Central memory CD4-positive, alpha-beta T cell (primary cell): ENCODE results near the gene MGAT5B.
A peak's percentile ranks its signal among the peaks of the same experiment; 100 is the strongest.
"Not testable (repeated sequence)": the region's sequence is repeated elsewhere in the genome, so short reads cannot be mapped to it uniquely, and the experiment has no call there.

Experiments
- DNase-seq: peaks from one replicate; pipeline ENCODE4 v3.0.0; 2022

The MGAT5B gene

DNA sequence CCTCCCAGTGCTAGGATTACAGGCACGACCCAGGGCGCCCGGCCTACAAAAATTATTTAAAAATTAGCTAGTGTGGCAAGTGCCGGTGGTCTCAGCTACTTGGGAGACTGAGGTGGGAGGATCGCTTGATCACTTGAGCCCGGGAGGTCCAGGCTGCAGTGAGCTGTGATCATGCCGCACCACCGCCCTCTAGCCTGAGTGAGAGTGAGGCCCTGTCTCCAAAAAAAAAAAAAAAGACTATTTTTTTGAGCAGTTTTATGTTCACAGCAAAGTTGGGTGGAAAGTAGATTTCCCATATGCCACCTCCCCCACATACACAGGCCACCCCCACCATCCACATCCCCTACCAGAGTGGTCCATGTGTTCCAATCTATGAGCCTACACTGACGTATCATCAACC, 84.9 kb downstream of the MGAT5B start:
- DNase-seq, result no peak

- no peak for DNase-seq
These were observed 85.7 kb downstream of the MGAT5B start for GRCh38 chr17:76953946-76954345.

- no peak for DNase-seq
These were observed 87.0 kb downstream of the MGAT5B start for GRCh38 chr17:76955191-76955590.

DNA sequence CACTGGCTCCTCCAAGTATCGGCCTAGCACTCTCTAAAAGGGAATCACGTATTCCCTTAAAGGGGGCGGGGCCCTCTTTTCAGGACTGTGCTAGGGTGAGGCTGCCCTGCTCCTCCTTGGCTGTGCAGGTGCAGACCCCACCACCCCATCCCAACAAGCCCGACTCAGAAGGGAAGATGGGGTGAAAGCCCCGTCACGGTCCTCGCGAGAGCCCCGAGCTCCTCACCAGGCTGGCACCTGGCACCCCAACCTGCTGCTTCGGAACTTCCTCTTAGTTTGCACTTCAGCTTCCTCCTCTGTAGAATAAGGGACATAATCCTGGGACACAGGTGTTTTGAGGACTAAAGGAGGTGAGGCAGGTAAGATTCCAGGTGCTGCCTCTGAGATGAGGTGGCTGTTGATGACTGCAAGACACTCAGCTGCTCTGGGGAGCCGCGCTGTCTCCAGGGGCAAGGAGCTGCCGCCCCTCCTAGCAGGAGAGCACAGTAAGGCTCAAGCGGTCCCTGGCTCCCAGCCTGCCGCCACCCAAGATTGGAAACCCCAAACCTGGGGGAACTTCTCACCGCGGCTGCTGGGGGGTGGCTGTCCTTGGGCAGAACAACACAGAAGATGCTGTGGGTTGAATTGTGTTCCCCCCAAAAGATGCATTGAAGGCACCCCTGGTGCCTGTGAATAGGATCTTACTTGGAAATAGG, 88.8 kb downstream of the MGAT5B start:
- no peak for DNase-seq

DNA sequence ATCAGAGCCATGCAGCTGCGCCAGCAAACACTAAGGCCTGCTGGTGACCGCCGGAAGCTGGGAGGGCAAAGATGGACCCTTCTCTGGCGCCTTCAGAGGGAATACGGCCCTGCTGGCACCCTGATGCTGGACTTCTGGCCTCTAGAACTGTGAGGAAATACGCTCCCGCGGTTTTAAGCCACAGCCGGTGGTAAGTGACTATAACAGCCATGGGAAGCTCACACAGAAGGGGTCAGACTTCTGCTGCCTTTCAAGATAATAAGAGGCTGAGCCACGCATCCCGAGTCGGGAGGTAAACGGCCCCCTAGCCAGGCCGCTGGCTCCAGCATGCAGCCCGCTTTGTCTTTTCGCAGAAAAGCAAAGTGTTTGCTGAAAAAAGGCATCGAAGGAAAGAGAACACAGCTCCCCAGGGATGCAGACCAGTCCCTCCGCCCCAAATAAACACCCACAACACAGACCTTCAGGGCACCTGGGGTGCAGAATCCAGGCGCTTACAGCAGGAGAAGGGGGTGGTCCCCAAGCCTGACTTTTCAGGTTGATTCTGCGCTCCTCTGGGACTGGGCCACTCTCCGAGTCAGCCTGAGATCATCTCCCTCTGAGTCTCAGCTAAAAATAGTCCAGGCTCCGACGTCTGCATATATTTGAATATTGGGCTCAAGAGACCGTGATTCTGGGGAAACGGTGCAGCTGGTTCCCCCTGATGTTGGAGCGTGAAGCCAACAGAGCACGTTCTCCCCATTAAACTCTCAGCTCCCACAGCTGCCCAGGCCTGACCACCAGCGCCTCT, 89.7 kb downstream of the MGAT5B start:
- no peak for DNase-seq

DNA sequence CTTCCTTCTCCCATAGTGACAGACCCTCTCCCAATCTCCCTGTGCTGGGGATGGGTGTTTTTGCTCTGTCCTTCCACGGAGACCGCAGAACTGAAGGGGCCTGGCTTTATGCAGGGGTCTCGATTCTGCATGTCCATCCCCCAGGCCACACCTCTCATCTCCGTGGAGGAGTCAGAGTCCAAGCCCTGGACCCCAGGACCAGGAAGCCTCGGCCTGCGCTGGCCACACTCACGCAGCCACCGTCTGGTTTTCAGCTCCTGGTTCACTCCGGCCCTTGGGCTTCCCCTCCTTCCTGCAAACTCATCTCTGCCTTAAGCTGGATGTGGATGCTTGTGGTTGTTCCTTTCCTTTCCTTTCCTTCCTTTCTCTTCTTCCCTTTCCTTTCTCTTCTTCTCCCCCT, 90.8 kb downstream of the MGAT5B start:
- DNase-seq, result no peak

GRCh38 chr17:76961869-76962268, 93.7 kb downstream of the MGAT5B start:
- DNase-seq, result no peak

DNA sequence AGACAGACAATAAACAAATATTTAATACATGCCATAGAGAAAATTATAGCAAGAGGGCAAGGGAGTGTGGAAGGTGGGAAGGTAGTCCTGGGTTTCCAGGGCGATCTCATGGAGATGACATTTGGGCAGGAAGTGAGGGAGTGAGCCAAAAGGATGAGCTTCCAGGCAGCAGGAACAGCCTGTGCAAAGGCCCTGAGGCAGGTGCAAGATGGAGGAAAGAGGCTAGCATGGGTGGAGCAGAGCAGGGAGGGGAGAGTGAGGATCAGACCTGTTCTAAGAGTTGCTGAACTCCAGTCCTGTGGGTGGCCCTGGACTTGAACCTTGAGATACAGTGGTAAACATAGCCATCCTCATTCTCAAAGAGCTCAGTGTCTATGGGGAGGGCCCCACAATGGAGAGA, 94.7 kb downstream of the MGAT5B start:
- DNase-seq, result no peak

GRCh38 chr17:76966016-76966415, 97.8 kb downstream of the MGAT5B start:
- no peak for DNase-seq

DNA sequence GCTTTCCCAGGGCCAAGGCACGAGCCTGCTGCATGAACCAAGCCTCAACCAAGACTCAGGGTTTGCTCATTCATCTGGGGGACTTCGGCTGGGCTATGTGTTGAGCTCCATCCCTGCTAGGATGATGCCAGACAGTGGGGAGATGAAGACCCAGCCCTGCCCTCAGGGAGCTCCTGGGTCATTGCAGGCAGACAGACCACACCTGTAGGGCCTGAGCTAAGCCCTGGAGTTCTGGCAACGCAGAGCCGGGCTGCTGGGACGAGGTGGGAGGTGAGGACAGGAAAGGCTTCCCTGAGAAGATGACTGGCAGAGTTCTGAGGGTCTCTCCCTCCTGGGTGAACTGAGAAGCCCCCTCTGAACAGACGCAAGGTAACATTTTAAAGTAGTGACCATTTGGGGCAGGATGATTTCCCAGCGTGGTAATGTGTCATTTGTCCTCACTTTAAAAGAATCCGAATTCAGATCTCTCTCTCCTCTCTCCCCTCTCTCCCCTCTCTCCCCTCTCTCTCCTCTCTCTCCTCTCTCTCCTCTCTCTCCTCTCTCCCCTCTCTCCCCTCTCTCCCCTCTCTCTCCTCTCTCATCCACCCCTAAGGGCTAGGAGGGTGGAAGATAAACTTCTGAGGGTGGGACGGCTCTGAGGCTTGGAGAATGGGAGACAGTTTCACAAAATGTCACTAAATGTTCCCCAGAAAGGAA, 98.4 kb downstream of the MGAT5B start:
- DNase-seq, result no peak

GRCh38 chr17:76967762-76968161, 99.6 kb downstream of the MGAT5B start:
- DNase-seq, result no peak

GRCh38 chr17:76968707-76969597, 100.7 kb downstream of the MGAT5B start:
- DNase-seq, result peak; percentile 46

DNA sequence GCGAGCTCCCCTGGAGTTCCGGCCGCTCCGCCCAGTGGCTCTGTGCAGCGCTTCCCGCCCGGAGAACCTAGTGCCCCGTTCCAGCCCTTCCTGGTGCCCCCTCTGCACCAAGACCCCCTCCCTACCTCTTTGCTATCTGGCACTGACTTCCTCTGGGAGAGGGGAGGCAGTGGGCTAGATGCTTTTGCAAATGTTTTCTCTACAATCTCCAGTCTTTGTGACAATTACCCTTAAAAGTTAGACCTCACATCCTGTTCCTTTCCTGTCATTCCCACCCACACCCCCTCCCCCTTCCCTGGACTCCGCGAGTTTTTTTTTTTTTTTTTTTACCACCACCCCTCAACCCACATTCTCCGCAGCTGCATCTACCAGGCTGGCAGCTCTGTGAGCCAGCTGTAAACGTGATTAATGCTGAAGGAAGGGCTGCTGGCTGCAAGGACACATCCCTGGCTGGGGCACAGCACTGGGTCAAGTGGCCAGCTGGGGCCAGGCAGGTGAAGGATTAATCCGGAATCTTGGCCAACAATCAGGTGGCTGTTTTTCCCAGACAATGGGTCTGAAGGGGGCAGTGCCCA, 101.5 kb downstream of the MGAT5B start:
- DNase-seq, result no peak

- not testable (repeated sequence) for DNase-seq
These were observed 102.0 kb downstream of the MGAT5B start for GRCh38 chr17:76970228-76970627.

DNA sequence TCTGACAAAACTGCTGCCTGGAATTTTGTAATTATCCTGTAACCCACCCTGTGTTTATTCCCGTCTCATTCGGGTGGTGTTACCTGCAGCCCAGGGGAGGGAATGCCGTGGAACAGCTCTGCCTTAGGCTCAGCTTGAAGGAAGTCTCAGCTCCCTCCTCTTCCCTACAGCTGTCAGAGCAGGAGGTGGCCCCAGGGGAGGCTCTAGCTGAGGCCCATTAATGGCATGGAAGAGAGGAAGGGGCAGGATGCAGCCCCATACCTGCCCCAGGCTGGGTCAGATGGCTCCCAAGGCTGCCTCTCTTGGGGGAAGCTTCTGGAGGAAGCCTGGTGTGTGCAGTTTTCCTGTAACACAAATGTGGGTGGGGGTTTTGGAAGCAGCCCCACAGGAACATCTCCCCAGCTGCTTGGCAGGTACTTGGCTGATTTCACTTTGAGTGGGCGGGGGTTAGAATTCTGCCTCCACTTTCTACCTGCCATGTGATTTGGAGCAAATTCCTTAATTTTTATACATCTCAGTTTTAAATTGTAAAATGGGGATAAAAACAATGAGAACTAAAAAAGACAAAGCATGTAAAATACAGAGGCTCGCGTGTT, 103.9 kb downstream of the MGAT5B start:
- DNase-seq, result no peak

DNA sequence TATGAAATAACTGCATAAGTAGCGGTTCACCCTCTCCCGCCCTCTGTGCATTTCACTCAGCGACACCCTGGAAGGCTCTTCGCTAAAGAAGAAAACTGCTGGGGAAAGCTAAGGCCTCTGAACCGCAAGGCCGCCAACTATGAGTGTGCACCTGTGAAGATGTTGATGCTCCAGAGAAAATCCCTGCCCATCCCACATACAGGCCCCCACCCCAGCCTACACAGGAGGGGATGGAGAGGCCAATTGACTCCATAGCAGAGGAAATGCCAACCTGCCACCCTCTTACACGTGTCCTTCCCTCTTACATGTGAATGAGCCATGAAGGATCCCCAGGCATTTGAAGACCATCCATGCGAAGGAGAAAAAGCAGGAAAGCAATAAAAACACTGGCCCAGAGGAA, 104.8 kb downstream of the MGAT5B start:
- no peak for DNase-seq

DNA sequence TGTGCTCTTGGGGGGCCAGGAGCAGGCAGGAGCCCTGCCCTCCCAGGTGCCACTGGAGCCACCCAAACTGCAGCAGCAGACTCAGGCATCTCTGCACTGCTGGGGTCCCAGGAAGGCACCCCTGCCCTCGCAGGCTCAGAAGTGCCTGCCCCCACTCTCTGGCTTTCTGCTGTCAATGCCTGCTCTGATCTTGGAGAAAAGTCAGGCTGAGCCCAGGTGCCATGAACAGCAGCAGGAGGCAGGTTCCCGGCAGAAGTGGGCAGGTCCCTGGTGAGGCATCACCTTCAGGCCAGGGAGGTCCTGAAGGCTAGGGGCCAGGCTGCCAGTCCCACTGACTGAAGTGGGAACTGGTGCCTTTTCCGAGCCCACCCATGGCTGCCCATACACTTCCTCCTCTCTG, 106.5 kb downstream of the MGAT5B start:
- no peak for DNase-seq

- not testable (repeated sequence) for DNase-seq
These were observed 109.8 kb downstream of the MGAT5B start for GRCh38 chr17:76978050-76978449.

DNA sequence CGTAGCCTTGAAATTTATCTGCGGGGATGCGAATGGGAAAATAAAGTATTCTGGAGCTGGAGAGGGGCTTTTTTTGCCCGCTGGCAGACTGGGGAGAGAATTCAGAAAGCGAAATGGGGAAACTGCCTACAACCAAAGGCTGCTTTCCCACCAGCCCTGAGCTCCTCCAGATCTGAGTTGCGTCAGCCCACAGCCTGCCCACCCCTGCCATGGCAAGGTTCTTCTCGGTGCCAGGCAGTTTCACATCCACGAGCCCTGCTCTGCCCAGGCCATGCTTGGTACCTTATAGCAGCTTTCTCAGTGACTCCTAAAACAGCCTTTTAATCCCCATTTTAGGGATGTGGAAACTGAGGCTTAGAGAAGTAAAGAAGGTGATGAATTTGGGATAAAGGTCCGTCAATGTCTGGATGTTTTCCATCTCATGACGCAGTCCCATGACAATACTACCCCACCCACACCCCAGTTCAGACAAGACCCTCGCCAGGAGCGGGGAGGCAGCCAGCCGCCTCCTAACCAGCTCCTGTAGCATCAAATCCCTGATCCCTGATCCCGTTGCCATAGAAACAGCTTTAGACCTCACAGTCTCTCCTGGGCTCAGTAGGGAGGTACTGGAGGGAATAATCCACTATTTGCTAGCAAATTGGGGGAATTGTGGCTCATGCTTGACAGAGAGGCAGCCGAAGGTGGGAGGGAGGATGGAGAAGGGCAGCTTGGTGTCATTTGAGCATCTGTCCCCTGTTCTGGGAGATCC, 113.5 kb downstream of the MGAT5B start:
- no peak for DNase-seq

DNA sequence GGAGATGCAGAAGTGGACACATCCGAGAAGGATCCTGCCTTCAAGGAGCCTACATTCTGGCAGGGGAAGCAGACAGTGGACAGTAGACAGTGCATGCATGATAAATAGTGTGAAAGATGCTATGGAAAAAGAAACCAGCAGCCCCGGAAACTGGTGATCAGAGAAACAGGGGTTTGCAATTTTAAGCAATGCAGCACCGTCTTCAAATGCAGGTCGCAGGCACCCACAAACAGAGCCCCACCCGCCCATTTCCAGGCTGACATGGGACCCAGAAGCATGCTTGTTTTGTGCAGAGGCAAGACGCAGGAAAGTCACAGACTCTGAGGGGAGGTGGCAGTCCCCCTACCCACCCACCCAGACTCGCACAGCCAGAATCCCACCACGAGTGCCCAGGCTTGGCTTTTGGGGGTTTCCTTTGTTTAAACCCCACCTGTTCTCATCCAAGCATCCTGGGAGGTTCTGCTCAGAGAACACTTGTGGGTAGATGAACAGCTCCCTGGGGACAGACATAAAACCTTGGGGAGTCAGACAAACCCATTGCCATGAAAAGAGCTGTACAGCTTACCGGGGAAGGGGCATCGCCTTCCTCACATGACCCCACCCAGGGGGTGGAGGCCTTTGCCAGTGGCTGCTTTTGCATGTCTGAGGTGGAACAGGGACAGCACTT, 114.3 kb downstream of the MGAT5B start:
- peak; percentile 39 for DNase-seq
